Lower leg skin (tissue), 4 donors: ENCODE results near the gene USF1. TPM values are rescaled to one million over a fixed set of nuclear protein-coding genes. Genes with fewer than 3 reads are reported as not detected.
"Not testable (repeated sequence)": the region's sequence is repeated elsewhere in the genome, so short reads cannot be mapped to it uniquely, and the experiment has no call there.

Experiments used
- DNase-seq, 2 donors: peaks; one replicate each; pipeline ENCODE4 v3.0.0-alpha.2; 2019; ENCODE audit warnings: low spot score in 2 of 2
- H3K4me3 ChIP-seq: fragments of 200-600 bp; sonication (generic); 2 replicates; pipeline ENCODE4 v1.5.1; 2017; ENCODE audit warnings: mild to moderate bottlenecking, low read depth; ENCODE audit not compliant: poor library complexity, severe bottlenecking
- POLR2A ChIP-seq, 2 donors: fragments of 450-650 bp; IDR thresholded peaks; one replicate each; pipeline ENCODE4 v1.6.1; 2016 to 2017; ENCODE audit warnings: antibody characterized with exemption in 2 of 2, mild to moderate bottlenecking in 1 of 2, moderate library complexity in 1 of 2
- WGBS, 2 donors: methylation state at CpG; one replicate each; pipeline ENCODE4 v1.1.5; 2018; 5-methylcytosine and 5-hydroxymethylcytosine counted together
- intact Hi-C: fragments of 100-400 bp; cut with DNase I; formaldehyde crosslinking; loops from one replicate; pipeline ENCODE4 v1.15.0; 2023; ENCODE audit warnings: low total_unique reads
- total RNA-seq, 4 donors: library from RNA; depleted of rRNA; stranded (reverse); fragments of >200 nt; gene quantifications; one replicate each; pipeline ENCODE4 v1.1.0, GENCODE V29; 2016
- TF ChIP-seq, protein P1 (sequence below), 3 donors: fragments of 450-650 bp; IDR thresholded peaks; one replicate each; pipeline ENCODE4 v1.5.1; 2016; ENCODE audit warnings: antibody characterized with exemption in 3 of 3, mild to moderate bottlenecking in 3 of 3, moderate library complexity in 2 of 3

Gene USF1
- total RNA-seq, 4 donors from 2014 or later: 35.3 to 59.4 (median 43.3) TPM

DNA sequence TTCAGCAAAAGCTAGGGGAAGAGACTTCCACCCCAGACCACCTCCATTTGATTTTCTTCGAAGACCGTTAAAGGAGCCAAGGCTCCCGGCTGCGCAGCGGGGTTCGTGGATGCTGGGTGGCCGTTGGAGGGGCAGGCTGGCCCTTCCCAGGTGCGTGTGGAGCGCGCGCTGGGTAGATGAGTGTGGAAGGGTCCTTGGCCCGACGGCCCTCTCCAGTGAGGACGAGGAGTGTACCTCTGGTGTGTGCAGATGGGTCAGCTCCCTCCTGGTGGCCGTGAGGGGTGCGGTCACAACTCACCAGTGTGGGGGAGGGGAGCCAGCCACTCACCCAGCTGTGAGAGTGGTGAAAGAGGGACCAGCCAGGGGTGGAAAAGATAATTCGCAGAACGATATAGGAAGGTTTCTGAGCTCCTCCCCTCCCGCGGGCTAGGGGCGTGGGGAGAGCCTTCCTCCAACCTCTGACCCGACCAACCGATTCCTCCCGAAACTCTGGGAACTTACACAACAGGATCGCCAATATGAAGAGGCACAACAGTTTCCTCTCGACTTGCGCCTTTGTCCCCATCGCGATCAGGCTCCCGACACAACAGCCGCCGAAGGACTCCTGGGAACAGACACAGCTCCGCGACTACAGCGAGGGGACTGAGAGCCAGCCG is 25.1 kb downstream of the USF1 start, which contains the start of gene F11R:
Gene F11R, minus strand, starts transcription at position 644 of the 656 bp plus-strand sequence. Its CDS starts 79 bp downstream, at position 565.
- peak; percentile 59 to 91 for DNase-seq
- peak within 1 kb of the TSS; percentile 57 for H3K4me3 ChIP-seq
- TF ChIP-seq POLR2A (IDR thresholded peaks at IDR 0.05): no peak
- TF ChIP-seq, protein P1, sequence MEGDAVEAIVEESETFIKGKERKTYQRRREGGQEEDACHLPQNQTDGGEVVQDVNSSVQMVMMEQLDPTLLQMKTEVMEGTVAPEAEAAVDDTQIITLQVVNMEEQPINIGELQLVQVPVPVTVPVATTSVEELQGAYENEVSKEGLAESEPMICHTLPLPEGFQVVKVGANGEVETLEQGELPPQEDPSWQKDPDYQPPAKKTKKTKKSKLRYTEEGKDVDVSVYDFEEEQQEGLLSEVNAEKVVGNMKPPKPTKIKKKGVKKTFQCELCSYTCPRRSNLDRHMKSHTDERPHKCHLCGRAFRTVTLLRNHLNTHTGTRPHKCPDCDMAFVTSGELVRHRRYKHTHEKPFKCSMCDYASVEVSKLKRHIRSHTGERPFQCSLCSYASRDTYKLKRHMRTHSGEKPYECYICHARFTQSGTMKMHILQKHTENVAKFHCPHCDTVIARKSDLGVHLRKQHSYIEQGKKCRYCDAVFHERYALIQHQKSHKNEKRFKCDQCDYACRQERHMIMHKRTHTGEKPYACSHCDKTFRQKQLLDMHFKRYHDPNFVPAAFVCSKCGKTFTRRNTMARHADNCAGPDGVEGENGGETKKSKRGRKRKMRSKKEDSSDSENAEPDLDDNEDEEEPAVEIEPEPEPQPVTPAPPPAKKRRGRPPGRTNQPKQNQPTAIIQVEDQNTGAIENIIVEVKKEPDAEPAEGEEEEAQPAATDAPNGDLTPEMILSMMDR (IDR thresholded peaks at IDR 0.05): no peak
- intact Hi-C loops: no loop called here
- WGBS, 2 donors: 1 to 3% methylated on average over 23 to 34 of the region's 36 CpGs

DNA sequence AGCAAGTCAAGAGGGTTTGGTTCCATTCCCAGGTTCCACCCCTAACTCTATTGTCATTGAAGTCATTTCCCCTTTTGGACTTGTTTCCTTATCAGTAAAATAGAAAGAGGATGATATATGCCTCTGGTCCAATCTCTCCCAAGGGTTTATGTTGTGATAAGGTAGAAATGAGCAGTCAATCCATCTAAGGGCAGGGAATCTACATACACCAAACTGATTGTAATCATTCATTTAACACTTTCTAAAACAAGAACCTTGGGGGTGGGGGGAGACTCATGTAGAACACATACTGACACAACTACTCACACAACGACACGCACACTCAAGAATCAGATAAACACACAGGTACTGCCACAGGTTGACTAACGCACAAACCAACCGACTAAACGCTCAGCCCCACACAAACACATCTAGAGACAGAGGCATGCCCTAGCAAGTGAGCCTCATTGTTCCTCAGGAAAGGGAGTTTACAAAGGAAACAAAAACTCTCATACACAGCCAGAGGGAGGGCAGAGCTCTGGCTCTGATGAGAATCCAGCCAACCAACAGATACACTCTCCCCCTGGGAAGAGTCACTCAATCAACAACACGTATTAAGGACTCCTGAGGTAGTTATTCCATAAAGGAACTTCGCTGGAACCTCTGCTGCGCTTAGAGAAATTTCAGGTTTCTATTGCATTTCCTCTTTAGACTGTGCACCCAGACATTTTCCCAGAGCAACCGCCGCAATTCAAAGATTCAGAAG is 25.9 kb downstream of the USF1 start:
- 8 to 19% methylated on average over 10 of the region's 10 CpGs for WGBS, 2 donors
- H3K4me3 ChIP-seq: peak overlapping the region; percentile 57
- intact Hi-C loops: no loop called here
- peak in 1 of 2 donors; percentile 50 for DNase-seq
- TF ChIP-seq, protein P1 (IDR thresholded peaks at IDR 0.05): no peak
- no peak for TF ChIP-seq POLR2A (IDR thresholded peaks at IDR 0.05)

DNA sequence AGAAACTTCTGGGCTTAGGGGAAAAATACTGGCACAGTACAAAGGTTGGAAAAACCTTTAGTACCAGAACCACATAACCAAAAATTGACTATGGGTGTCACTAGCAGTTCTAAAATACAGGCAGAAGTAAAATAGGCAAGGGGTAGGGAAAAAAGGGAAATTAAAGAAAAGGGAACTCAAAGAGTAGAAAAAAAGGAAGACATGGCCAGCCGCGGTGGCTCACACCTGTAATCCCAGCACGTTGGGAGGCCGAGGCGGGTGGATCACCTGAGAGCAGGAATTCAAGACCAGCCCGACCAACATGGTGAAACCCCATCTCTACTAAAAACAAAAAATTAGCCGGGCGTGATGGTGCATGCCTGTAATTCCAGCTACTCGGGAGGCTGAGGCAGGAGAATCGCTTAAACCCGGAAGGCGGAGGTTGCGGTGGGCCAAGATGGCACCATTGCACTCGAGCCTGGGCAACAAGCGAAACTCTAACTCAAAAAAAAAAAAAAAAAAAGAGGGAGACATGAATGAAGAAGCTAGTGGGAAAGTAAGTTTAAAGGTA is 26.6 kb downstream of the USF1 start:
- DNase-seq, H3K4me3 ChIP-seq, intact Hi-C loops: not testable (repeated sequence)
- WGBS, 2 donors: 49 to 65% methylated on average over 15 of the region's 15 CpGs

DNA sequence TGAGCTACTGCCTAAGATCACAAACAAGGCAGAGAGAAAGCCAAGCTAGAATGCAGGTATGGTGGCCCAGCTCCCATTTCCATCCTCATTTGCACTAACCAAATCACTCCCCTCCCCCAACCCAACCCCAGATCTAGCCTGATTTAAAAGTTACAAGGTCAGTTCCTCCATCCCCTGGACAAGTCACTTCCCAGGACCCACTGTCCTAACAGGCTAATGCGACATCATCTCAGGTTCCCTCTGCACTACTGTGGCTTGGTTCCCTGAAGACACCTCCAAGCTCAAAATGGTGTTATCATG is 27.2 kb downstream of the USF1 start:
- DNase-seq: no peak
- intact Hi-C loops: no loop called here
- 79 to 100% methylated on average over 1 of the region's 1 CpG for whole genome bisulfite sequencing, 2 donors
- H3K4me3 ChIP-seq: no peak overlapping the region
- TF ChIP-seq, protein P1 (IDR thresholded peaks at IDR 0.05): no peak

DNA sequence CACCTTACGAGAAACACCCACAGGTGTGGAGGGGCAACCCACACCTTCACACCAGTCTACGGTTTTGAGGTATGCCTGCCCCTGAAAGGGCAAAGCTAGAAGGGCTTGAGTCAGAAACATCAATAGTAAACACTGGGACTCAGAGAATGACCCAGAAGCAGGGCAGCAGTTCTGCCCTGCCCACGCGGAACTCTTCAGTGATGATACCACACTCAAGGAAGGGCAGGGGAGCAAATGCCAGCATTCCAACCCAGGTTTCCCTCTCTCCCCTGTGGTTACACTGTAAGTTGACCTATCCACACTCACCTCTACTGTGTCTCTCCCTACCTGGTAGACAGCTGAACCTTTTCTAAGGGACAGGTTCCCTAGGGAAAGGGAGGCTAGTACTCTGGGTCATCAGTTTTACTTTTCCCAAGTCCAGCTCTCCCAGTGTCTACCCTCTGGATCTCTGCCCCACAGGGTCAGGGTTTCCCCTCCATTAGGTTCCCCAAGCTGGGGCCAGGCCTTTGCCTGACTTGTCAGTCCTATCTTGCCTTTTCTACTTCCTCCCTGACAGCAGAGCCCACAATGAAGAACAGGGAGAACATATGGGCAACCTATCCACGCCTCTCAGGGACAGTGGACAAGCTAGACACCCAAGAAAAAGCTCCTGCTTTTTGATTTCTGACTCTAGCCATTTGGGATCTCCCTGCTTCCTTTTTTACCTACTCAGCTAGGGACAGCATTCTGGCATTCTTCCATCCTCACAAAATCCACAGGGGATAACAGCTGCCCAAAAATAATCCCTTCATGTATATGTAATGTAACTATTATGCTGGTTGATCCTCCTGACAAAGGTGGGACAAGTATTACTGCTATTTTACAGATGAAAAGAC is 27.8 kb downstream of the USF1 start:
- 76 to 85% methylated on average over 5 of the region's 5 CpGs for WGBS, 2 donors
- TF ChIP-seq, protein P1 (IDR thresholded peaks at IDR 0.05): no peak
- no peak for TF ChIP-seq POLR2A (IDR thresholded peaks at IDR 0.05)
- intact Hi-C loops: no loop called here
- no peak for DNase-seq
- H3K4me3 ChIP-seq: no peak overlapping the region

DNA sequence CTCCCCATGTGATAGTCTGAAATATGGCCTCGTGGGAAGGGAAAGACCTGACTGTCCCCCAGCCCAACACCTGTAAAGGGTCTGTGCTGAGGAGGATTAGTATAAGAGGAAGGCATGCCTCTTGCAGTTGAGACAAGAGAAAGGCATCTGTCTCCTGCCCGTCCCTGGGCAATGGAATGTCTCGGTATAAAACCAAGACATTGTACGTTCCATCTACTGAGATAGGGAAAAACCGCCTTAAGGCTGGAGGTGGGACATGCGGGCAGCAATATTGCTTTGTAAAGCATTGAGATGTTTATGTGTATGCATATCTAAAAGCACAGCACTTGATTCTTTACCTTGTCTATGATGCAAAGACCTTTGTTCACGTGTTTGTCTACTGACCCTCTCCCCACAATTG is 28.6 kb downstream of the USF1 start:
- intact Hi-C loops, DNase-seq, H3K4me3 ChIP-seq: not testable (repeated sequence)
- 50 to 62% methylated on average over 7 of the region's 7 CpGs for WGBS, 2 donors

DNA sequence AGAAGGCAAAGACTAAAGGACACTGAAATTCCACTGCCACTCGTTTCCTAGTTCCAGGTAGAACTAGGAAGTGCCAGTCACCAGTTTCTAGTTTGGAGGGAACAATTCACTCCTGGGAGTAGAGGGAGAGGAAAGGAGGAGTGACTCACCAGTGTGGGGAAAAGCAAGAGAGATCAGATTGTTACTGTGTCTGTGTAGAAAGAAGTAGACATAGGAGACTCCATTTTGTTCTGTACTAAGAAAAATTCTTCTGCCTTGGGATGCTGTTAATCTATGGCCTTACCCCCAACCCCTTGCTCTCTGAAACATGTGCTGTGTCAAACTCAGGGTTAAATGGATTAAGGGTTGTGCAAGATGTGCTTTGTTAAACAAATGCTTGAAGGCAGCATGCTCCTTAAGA is 29.1 kb downstream of the USF1 start:
- H3K4me3 ChIP-seq, intact Hi-C loops, DNase-seq: not testable (repeated sequence)
- 21 to 41% methylated on average over 1 of the region's 1 CpG for WGBS, 2 donors
